Measurements from ENCODE around the gene SLX4.
"Not testable (repeated sequence)": the region's sequence is repeated elsewhere in the genome, so short reads cannot be mapped to it uniquely, and the experiment has no call there.

Gene SLX4, protein sequence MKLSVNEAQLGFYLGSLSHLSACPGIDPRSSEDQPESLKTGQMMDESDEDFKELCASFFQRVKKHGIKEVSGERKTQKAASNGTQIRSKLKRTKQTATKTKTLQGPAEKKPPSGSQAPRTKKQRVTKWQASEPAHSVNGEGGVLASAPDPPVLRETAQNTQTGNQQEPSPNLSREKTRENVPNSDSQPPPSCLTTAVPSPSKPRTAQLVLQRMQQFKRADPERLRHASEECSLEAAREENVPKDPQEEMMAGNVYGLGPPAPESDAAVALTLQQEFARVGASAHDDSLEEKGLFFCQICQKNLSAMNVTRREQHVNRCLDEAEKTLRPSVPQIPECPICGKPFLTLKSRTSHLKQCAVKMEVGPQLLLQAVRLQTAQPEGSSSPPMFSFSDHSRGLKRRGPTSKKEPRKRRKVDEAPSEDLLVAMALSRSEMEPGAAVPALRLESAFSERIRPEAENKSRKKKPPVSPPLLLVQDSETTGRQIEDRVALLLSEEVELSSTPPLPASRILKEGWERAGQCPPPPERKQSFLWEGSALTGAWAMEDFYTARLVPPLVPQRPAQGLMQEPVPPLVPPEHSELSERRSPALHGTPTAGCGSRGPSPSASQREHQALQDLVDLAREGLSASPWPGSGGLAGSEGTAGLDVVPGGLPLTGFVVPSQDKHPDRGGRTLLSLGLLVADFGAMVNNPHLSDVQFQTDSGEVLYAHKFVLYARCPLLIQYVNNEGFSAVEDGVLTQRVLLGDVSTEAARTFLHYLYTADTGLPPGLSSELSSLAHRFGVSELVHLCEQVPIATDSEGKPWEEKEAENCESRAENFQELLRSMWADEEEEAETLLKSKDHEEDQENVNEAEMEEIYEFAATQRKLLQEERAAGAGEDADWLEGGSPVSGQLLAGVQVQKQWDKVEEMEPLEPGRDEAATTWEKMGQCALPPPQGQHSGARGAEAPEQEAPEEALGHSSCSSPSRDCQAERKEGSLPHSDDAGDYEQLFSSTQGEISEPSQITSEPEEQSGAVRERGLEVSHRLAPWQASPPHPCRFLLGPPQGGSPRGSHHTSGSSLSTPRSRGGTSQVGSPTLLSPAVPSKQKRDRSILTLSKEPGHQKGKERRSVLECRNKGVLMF (N-terminal part only)

DNA sequence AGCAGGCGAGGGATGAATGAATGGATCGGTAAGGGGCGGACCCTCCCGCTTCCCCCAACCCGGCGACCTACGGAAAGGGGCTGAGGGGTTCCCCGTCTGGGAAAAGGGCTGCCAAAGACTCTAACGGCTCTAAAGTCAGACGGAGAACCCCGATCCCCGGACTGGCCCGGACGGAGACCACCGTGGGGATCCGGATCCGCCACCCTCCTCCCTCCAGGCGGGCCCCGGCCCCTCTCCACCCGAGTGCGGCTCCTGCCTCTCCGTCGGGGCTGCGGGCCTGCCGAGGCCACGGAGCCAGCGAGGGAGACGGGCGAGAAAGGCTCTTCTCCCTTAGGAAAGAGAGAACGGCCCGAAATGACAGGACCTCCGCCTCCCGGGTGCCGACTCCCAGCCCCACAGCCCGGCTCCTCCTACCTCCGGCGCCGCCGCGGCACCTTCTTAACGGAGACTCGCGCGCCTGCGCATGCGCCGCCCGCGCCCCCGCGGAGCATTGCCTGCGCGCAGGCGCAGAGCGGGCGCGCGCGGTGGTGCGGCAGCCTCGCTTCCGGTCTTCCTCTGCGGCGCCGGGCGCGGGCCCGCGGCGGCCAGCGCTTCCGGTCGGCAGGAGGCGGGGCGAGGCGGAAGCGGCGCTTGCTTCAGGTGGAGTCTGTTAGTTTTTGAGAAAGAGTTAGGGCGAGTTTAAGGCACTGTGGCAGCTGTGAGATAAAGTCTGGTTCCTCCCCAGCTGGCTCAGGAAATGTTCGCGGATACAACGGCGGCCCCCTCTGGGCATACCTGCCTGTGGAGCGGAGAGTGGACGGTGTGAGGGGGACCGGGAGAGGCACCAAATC lies at the start of gene SLX4:
TSS of gene SLX4 (minus strand) at position 461 of the 830 bp plus-strand sequence. CDS start 2,642 bp downstream, outside the sequence.
- DNase-seq: peak; percentile 77 to 92 (median 86)

DNA sequence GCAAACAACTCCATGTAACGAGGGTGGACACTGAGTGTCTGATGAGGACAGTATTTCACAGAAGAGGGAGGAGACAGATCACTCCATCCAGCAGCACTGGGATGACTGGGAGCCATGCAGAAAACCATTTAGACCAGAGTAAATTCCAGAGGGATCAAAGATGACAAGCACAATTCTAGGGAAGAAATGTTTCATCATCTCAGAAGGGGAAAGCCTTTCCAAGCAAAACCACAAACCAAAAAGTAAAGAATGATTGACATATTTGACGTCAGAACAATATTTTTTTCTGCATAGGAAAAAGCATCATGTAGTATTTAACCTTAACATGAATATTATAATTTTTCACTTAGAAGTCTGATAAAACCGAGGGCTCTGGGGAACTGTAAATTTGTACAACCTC lies 47.8 kb upstream of the SLX4 start:
- DNase-seq: no peak

DNA sequence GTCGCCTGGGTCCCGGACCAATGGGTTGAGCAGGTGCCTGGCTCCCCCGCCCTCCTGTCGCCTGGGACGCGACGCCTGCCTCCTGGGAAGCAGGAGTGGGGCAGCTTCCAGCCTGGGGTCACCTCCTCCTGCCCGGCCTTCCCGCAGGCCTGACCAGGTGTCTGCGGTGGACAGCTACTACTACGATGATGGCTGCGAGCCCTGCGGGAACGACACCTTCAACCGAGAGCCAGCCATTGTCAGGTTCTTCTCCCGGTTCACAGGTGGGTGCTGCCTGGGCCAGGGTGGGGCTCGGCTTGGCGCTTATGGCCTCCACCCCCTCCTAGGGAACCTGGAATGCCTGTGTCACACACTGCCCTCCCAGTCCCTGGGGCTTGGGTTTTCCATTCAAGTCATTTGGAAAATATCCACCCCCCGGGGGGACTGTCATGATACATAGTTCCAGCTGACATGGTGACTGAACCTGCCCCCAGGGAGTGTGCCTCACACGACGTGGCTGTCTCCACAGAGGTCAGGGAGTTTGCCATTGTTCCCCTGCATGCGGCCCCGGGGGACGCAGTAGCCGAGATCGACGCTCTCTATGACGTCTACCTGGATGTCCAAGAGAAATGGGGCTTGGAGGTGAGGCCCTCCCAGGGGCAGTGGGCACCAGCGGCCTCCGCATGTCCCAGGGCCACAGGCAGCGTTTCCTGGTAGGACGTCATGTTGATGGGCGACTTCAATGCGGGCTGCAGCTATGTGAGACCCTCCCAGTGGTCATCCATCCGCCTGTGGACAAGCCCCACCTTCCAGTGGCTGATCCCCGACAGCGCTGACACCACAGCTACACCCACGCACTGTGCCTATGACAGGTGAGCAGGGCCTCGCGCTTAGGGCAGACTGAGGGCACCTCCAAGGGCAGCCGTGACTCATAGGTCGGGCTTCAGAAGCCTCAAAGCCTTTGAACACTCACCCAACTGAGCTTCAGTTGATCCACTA lies 45.4 kb upstream of the SLX4 start:
- no peak for DNase-seq

DNA sequence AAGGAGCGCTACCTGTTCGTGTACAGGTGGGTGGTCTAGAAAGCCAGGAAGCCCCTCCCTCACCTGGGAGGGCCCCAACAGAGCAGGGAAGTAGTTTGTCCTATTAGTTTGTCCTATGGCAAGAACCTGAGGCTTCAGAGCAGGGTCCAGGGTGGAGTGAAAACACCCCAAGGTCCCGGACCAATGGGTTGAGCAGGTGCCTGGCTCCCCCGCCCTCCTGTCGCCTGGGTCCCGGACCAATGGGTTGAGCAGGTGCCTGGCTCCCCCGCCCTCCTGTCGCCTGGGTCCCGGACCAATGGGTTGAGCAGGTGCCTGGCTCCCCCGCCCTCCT lies 44.7 kb upstream of the SLX4 start:
- not testable (repeated sequence) for DNase-seq

DNA sequence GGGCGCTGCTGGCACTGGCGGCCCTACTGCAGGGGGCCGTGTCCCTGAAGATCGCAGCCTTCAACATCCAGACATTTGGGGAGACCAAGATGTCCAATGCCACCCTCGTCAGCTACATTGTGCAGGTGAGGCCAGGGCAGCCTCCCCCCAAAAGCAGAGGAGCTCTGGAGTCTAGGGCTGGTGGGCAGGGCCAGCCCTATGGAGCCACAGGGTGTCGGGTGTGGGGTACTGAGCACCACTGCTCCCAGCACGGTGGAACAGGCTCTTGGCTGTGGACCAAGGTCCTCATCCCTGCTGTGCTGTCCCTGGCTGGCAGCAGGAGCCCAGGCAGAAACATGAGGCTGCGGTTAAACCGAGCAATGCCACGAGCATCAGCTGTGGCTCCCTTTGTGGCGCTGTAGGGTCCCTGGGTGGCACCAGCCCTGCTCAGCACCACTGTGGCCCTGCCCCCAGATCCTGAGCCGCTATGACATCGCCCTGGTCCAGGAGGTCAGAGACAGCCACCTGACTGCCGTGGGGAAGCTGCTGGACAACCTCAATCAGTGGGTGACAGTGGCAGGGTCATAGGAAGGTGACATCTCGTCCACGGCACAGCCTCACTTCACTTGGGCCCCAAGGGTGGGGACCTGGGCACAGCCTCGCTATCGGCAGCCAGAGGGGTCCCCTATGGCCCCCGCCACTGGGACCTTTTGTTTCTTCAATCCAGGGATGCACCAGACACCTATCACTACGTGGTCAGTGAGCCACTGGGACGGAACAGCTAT lies 44.2 kb upstream of the SLX4 start:
- no peak for DNase-seq

DNA sequence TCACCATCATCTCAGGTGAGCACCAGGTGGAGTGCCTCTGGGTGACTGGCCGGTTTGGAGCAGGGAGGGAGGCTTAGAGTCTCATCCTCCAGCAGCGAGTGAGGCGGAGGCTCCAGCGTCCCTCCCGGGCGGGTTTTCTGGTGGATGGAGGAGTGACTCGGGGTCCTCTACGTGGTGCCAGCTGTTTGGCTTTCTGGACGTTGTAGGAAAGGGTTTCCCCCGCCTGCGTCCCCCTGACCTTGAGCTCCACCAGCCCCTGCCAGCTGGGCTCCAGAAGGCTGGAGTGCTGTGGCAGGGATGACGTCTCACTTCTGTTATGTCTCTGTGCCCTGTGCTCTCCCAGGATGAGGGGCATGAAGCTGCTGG lies 43.6 kb upstream of the SLX4 start:
- no peak for DNase-seq

DNA sequence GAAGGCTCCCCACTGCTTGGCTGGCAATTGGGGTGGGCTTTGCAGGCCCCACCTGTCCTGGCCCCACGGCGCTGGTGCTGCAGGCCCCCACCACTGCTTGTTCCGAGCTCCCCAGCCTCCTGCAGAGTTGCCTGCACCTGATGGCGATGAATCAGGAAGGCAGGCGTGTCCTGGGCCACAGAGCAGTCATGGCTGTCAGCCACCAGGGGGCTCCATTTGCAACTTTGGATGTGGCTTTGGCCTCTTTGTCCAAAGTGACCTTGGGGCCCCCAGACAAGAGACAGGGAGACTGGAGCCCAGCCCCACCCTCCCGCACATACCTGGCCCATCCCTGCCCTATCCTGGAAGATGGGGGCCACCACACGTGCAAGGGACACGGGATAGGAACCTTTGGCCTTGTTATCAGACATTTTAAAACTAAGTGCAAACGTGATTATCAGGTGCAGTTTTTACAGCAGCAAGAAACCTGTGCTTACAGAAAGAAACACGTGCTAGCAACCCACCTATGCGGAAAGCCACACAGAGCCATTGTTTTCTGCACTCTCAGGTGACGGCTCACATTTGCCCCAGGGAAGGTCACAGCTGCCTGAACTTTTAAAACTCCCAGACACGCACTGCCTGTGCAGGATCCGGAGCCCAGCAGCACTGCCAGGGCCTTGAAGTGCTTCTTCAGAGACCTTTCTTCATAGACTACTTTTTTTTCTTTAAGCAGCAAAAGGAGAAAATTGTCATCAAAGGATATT lies 43.0 kb upstream of the SLX4 start, which contains the start of gene DNASE1:
TSS of gene DNASE1 (plus strand) at position 443 of the 743 bp plus-strand sequence. CDS start 683 bp downstream, outside the sequence.
- peak; percentile 21 to 27 (median 24) for DNase-seq

DNA sequence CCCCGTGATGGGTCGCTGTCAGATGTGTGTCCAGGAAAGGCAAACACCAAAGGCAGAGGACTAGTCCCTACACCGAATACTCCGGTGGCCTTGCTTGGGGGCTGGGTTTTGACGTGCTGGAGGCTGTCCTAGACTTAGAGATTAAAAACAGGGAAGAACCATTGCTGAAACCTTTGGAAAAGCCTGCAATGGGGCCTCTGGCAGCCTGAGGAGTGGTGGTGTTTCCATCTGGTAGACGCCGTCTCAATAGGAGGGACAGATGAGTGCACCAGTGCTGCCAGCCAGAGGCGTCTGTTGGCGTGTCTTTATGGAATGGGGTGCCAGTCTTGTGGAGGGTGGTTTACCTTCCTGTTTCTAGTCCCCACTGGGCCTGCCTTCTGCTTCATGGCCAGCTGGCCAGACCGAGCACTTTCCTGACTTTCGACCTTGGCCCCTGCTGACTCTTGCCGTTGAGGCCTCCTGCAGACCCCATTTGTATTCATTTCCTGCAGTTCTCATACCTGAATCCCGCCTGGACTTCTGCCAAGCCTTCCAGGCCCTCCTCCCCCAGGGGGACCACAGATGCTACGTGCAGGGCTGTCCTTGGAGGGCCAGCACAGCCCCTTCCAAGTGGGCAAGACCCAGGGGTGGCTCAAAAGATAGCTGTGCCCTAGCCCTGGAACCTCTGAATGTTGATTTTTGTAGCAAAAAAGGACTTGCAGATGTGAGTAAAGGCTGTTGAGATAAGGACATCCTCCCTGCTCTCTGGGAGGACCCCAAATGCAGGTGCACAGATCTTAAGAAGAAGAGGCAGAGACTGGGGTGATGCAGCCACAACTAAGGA lies 41.2 kb upstream of the SLX4 start:
- DNase-seq: no peak

DNA sequence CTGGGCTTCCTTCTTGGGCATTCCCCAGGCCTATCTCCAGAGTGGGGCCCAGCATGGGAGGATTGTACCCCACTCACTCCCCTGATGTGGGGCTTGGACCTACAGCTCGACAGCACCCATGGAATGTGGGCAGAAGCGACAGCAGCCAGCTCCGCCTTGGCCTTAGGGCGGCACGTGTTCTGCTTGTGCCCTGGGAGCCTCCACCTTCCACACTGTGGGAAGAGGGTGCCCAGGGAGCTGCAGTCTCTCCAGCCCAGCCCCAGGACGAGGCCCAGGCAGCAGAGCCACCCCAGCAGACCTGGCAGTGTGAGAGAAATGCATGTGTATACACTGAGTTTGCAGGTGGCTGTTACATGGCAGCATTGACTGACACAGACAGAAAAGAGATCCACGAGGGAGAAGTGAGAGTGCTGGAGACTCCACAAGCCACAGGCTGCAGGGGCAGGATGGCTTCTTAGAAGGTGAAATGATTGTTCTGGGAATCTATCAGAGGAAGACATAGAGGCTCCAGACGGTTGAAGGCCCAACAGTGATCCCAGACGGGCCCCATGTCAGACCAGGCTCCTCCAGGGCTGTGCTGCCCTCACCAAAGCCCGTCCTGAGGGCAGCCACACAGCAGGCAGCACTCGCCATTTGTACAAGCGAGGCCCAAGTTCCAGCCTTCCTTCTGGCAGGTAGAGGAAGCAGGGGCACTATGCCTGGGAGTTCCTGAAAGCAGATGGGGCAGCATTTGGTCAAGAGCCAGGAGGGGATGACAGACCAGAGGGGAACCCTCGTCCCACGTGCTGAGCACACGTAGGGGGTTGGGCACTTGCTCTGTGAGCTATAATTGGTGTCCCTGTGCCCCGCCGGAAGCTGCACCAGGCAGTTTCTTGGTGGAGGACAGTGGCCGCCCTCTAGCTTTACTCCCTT lies 40.3 kb upstream of the SLX4 start:
- DNase-seq: no peak

DNA sequence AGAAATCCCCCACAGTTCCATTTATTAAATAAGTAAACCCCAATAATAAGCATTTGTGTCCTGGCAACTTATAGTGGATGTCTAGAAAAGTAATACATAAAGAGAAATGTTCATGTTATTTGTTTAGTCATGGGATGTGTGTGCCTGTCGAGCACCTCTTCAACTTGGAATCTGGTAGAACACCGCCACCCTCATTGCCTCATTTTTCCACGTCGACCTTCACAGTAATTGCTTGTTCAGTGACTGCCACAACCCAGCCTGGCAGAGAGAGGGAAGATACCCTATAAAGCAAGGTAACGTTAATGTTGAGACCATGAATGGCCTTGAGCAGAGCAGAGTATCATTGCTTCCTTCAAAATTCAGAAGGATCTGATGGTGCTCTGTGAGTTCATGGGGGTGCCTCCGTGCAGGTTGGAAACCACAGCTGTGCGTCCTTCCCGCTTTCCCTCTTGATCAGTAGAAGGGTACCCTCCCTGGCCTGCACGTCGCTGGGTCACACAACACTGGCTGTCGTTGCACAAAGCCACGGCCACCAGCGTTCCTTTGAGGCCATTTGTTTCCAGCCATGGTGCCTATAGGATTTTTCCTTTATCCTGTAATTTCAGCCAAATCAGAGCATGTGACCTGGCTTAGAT lies 39.3 kb upstream of the SLX4 start:
- no peak for DNase-seq

DNA sequence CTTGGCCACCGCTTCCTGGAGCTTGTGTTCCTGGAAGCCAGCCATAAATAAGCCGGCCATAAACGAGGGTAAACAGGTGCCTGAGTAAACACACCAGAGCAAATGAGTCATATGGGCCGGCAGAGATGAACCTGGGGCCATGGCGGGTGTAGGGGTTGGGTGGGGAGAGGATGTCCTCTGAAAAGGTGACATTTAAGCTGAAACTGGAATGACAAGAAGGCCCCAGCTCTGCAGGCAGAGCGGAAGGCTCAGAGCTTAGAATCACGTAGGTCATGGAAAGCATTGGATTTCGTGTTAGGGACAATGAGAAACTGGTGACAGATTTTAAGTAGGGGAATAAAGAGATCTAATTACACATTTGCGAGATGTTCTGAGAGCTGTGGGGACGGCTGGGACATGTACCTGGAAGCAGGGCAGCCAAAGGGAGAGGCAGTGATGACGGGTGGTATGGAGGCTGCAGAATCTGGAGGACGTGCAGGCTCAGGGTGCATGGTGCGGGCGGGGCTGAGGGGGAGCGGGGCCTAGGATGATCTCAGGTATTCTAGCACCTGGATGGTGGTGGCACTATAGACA lies 35.0 kb upstream of the SLX4 start:
- no peak for DNase-seq

DNA sequence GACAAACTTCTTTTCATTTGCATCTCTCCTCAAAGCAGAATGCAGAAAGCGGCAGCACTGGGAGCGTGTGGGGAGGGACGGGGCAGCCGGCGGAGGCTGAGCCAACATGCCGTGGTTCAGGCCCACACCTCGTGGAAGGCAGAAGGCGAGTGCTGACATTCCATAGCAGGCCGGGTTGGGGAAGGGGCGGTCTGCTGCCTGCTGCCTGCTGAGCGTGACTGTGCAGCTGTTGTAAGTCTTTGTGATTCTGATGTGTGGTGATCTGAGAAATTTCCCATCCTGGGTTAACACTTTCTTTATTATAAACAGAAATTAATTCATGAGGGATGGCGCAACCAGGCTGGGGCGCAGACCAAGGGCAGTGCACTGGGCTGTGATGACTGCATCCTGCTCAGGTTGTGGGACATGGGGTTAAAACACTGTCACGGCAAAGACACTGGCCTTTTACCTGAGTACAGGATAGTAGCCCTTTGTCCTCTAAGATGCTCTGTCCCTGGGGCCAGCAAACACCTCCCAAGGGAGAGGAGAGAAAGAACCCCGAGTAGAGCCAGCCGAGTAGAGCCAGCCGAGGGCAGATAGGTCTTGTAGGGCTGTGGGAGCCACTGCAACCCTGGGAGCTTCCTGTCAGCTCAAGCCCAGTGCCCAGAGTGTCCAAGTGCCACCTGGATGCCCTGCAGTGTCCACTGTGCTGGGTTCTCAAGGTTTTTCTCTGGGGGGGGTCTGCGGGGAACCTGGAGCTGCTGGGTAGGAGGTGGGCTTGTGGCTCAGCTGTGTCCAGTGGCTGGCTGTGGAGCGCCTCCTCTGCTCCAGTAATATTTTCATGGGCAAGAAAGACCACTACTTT lies 34.3 kb upstream of the SLX4 start:
- no peak for DNase-seq

DNA sequence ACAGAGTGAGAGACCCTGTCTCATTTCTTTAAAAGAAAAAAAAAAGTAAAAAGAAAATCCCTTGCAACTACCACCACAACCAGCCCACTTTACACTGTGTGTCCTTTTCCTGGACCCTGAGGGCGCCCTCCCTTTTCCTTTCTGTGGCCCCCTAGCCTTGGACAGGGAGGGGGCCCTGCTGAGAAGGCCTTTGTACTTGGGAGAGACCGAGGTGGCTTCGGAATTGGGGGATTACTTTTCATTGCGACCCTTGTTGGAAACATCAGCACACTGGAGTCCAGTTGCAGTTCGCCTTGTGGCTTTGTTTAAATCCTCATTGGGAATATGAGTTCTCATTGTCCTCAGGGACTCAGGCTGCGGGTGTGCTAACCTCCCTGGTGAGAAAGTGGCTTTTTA lies 33.7 kb upstream of the SLX4 start:
- no peak for DNase-seq

DNA sequence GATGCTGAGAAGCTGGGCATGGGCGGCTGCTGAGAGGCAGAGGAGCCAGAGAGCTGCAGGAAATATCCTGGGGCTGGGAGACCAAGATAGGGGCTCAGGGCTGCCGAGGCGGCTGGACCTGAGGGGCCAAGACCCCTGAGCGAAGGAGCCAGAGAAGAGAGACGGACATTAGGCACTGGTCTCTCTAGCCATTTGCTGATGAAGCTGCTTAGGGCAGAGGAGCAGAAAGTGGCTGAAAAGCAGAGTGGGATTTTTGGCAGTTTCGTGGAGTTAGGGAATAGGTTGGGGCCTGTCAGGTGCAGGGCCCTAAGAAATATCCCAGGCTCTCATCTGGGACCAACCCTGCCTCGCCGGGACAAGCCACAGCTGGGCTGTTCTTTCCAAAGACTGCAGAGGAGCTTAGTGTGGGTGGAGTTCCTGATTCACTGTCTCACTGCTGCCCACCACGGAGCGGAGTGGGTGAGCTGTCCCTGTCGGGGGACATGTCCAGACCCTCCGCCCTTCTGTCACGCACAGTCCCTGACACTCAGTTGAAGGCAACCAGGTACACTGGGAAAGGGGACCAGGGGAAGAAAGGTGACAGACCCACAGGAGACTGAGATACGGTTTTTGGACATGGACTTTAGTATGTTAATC lies 31.8 kb upstream of the SLX4 start:
- DNase-seq: no peak

DNA sequence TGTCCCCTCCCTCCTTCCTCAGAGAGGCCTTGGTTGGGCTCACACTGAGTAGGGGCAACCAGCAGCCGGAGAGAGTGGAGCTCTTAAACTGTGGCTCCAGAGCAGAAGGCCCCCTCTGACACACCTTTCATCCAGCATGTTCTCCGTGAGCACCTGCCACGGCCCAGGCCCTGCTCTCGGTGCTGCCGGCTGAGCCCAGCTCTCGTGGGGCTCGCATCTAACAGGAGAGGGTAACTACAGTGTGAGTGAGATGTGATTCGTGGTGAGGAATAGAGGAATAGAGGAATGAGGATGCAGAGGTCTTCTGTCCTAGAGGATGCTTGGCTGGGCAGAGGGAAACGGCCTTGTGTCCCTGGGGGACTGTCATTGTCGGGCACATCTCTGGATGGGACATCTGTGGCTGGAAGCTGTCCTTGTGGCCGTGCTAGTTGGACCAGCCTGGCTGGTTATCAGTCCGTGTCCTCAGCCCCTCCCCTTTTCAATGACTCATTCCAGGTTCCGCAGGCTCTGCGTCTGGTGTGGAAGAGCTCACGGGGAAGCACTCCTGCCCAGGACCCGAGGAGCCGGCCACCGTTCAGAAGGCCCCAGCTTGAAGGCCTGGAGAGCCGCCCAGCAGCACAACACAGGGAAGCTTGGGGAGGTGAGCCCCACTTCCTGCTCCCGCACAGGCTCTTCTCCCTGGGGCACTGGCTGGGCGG lies 31.1 kb upstream of the SLX4 start:
- no peak for DNase-seq
